Cortex of kidney (tissue), 1 donor: ENCODE measurements around the gene RASL12.

Source experiments
- DNase-seq: peaks from one replicate; lab custom pipeline; 2025; lab: John Stamatoyannopoulos, UW

Gene RASL12

DNA sequence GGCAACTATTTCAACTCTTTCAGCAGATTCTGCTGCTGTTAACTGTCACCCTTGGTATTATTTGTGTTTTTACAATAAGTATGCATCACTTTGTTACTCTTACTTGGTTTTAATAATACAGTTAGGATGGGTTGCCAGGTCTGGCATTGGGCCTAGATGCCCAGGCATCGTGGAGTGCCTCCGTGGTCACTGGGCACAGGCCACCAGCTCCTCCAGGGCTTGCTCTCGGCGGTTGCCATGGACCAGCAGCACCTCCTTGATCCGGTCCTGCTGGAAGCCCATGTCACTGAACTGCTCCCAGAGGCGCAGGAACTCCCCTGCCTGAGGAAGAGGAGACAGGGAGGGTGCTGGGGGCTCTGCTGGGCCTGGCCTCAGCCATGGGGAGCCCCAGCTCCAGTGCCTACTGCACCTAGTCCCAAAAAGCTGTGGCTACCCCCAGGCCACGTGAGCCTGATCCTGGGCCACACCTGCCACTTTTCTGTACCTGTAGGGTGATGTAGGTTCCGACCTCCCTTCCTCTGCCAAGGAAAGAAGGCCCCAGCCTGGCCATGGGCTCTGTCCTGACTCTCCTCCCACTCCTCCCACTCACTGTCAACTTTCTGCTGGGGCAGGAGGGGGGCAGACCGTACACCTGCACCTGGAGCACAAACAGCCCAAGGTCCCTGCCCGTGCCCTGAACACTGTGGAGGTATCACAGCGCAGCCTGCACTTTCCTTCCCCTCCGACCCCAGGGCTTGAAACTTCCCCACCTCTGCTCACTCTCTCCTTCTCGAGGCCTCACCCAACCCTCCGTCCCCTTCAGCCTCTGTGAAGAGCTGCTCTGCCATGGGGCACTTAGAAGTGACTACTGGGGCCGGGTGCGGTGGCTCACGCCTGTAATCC lies 25.4 kb upstream of the RASL12 start:
- DNase-seq, result no peak

DNA sequence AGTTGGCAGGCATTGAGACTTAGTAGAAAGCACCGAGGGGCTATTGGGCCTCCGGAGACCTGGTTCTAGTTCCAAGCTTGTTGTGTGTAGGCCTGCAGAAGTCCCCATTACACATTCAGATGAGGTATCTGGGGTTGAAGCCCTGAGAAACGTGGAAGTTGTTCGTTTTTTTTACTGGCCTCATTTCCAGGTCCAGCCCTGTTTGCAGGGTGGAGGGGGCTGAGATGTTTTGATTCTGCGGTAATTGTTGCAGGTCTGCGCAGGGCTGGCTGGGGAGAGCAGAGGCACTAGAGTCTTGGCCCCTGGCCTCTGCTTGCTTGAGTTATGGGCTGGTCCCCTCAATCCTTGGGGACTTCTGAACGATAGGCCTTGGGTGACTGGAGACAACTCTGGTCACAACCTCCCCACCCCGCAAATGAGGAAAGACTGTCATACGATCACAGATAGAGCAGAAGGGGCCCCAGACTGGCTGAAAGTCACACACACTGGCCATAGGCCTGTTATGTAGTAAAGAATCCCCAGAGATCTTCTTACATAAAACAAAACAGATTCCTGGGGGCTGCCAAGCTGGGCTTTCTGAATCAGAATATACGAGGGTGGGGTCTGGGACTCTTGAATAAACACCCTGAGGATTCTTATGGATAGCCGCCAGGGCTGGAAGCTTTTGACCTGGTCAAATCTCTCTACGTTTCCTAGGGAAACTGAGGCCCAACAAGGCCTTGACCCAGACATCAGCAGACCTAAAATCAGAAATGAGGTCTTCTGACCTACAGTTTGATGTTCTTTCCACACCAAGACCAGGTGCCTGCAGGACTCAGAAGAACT lies 24.4 kb upstream of the RASL12 start:
- no peak for DNase-seq

DNA sequence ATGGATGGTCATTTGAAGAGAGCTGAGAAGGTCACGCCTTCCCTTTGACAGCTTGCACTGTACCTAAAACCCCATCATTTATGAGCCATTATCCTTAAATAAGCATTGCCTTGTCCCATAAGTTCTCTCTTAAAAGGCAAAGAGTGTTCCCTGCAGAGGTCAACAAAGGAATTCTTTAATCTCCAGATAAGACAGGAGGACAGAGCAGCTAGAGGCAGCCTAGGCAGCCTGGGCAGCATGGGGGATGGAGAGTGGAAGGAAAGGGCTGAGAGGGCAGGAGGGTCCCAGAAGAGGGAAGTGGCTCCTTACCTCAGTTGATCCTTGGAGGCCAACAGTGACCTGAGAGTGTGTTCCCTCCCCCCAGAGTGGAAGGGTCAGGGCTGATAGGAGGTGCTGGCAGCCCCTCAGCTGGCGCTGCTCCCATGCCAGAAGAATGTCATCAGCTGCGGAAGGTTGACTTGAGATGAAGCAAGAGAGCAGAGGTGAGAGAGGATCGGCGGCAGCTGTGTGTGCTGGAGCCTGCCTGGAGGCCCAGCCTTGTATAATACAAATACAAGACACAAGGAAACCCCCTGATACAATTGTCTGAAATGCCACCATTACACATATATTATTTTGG lies 21.5 kb upstream of the RASL12 start:
- DNase-seq, result no peak

DNA sequence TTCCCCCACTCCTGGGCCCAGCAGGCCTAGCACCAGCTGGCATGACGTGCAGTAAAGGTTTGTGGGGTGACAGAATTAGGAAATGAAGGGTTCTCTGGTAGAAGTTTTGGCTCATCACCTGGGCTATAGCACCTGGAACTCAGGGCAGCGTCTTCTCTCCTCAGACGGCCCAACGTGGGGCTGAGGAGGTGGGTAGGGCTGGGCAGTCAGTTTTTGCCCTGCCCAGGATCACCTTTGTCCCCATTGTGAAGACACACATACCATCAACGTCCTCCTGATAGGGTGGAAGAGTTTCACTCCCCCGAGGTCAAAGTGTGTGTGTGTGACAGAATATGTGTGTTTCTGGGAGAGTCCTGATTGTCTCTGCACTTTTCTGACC lies 20.8 kb upstream of the RASL12 start:
- DNase-seq, result no peak

DNA sequence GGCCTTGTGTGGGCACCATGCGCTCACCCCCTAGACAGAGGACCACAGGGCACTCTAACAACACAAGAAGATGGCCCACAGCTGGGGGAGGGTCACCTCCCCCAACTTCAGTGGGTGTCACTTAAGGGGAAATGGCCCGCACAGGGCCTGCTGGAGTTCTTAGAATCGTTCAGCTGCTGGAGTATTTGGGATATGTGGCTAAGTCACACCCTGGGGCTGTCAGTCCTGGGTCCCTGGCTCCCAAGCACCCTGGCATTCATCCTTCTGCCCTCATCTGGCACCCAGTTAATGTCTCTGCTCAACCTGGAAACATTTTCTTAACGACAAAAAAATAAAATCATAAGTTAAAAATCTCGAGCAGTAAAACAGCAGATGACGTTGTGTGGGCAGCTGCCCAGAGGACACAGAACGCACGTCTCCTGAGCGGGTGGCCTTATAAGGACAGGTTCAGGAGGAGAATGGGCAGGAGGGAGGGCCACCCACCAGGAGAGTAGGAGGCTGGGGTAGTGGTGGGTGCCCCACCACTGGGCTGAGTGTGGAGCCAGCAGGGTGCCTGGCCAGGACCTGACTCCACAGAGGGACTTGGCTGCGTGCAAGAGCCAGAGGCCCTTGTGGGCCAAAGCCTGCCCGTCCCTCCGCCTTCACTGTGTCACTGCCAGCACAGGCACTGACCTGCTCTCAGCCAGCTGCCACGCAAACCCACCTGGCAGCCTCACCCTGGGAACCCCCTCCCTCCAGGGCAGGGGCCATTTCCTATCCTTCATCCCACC lies 20.3 kb upstream of the RASL12 start:
- no peak for DNase-seq

DNA sequence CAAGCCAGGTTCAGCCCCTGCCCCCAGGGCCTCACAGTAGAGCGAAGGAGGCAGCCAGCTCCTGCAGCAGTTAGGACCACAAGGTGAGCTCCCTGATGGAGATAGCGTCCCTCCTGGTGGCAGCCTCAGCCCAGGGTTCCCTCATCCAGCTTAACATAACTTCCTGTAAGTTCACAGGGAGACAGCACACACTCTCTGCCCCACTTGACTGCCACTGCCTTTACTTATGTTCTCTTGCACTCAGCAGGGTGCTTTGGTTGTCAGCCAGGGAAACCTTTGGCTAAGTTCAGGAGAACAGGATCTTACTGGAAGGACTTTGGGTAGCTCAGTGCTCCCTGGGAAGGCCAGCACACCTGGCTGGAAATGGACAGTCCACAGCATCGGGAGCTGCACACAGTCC lies 19.6 kb upstream of the RASL12 start:
- no peak for DNase-seq

DNA sequence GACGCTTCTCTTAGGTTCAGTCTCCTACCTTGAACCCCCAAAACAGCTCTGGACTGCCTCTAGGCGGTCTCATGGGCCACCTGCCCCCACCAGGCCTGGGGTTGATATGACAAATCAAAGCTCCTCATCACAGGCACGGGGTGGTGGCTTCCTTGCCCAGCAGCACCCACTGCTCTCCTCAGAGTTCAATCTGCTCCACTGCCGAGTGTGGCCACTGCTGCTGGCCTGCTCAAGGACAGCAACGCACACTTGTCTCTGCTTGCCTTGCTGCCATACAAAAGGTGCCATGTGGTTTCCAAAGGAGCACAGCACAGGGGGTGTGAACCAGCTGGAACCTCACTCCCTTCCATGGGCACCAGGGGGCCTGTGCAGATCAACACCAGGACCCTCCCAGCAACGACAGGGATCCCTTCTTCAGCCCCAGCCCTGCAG lies 18.9 kb upstream of the RASL12 start:
- no peak for DNase-seq

DNA sequence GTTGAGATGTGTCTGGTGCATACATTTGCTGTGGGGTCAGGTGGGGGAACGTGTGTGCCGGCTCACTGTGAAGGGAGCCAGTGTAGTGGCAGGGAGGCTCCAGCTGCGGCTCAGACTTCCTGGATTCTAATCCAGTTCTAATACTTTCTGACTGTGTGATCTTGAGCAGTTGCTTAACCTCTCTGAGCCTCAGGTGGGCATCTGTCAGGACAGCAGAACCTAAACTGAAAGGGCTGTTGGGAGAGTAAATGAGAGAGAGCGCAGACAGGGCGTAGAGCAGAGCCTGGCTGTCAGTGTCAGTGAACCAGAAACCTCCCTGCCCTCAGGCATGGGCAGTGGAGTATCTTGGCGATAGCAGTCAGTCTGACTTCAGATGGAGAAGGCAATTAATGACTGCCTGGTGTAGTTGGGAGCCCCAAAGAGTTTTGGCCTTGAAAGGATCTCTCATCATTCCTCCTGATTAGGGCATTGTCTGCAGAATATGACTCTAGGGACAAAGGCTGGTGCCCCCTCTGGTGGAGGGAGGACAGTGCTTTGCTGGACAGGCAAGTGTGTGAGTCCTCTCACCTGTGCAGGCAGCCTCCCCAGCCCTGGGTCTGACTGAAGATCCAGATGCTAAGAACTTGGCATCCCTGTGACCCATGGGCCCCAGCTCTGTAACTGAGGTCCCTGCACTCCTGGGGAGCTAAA lies 18.3 kb upstream of the RASL12 start:
- no peak for DNase-seq

DNA sequence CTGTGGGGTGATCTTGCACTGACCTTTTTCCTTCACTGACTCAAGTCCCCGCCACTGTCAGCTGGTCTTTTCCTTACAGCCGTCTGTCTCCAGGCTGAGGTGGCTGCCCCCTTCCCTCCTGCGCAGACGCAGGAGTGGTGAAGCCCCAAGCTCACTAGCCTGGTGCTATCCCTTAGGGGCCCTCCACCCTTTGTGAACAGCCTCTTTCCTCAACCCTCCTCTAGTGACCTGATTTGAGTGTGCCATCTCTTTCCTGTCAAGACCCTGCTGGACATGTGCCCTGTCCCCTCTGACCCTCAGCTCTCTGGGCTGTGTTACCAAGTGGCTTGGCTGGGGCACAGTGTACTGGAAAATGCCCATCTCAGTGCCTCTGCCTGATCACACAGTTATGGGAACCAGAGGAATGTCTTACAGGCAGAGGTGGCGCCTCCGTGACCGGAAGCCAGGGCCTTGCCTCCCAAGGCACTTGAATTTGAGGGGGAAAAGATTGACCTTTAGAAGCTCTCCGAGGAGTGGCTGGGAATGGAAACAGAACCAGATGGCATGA lies 17.5 kb upstream of the RASL12 start:
- no peak for DNase-seq

DNA sequence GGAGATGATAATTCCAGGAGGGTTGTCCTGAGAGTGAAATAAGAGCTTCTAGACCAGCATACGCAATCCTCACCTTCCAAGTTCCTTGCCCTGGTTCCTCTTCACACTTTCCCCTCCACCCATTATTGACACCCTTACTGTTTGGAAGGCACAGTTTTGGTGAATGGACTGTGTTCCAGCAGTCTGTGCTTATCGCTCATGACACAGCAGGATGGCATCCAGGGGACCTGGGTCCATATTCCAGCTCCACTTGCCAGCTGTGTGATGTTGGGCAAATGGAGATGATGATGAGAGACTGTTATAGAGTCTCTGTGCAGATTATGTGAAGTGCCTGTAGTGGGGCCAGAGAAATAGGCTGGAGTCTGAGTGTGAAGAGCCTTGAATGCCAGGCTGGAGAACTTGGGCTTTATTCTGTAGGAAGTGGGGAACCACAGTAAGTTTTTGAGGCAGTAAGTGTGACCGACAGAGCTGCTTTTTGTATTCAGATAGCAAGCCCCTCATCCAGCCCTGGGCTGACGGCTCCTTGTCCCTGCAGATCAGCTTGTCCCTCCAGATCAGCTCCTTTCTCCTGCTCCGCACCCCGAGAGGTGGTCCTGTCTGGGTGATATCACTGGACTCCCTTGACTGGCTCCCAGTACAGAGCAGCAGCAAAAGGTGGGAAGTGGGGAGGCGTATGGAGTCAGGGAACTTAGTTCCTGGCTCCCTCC lies 16.9 kb upstream of the RASL12 start:
- DNase-seq, result no peak

DNA sequence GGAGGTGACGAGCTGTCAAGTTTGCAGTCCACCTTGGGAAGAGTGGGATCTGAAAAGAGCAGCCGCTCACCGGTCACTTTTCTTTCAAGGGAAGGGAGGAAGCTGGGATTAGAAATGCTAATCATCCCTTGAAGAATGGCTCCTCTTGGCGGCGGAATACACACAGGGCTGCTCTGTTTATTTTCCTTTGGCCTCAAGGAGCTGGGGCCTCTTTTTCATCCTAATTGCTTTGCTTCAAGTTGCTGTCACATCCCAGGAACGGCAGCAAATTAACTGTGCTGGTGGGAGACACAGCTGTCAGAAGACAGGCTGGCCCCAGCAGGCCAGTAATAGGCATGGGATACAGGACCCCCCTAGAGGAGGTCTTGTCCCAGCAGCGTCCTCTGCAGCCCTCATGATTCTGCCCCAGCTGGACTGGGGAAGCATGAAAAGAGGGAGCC lies 15.5 kb upstream of the RASL12 start:
- DNase-seq, result no peak

DNA sequence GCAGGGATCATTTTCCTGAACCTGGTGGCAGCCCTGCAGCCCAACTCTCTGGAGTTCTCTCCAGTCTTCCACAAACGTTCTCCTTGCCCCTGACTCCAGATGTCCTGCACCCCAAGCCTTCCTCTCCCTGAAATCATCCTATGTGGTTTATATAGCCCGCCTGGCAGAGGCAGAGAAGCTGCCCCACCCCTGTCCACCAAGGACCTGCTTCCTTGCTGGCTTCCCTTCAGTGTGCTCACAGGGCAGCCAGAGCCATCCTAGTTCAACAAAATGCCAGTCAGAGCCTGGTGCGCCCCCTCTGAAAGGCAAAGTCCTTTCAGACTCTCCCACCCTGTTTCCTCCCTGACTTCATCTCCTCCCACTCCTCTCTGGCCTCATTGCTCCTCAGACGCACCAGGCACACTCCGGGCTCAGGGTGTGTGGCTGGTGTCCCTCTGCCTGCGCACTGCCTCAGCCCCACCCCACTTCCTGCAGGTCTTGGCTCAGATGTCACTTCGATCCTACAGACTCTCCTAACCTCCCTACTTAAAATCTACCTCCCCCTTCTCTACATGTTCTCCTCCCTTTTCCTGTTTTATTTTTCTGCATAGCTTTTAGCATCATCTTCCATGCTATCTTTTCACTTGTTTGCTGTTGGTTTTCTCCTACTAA lies 14.6 kb upstream of the RASL12 start:
- no peak for DNase-seq

DNA sequence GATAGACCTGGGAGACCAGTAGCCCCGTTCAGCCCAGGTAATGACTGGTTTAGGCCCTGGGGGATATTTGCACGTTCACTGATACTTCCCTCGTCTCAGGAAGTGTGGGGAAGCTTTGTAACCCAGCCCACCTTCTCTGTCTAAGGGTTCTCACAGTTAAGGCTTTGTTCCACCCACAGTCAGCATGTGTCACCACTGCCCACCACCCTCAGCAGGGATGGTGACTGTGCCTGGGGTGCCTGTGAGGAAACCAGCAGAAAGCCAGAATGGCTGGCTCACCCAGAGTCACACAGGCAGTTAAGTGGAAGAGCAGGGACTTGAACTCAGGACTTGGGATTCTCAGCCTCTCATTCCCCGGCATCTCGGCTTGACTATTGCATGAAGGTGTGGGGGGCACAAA lies 14.0 kb upstream of the RASL12 start:
- no peak for DNase-seq

DNA sequence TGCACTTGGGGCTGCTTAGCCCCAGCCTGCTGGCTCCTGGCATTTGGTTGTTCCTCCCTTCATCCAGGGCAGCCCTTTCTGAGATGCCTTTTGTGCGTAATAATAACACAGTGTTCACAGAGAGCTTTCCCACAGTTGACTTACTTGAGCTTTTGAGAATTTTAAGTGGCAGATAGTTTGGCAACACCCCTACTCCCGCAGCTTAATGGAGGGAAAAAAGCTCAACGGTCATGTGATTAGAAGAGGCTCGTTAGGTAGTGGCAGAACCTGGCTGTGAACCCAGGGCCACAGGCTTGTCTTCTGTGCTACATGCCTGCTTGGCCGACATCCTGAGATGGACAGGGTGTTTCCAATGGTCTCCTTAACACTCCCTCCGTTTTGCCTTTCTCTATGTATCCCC lies 13.5 kb upstream of the RASL12 start:
- no peak for DNase-seq

DNA sequence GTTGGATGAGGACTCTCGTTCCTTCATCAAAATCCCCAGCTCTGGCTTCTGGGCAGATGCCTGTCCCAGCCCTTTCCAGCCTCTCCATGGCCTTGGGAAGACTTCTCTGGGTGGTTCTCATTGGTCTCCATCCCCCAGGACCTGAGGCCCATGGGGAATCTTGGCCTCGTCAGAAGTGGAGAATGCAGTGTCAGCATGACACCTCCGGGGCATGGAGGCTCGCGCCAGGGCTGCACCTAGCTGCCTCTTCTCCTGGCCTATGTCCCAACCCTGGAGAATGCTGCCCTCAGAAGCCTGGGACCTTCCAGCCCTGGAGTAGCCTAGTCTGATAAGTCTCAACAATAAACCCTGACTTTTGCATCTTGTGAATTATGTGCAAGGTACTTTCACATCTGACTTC lies 11.8 kb upstream of the RASL12 start:
- DNase-seq, result no peak

DNA sequence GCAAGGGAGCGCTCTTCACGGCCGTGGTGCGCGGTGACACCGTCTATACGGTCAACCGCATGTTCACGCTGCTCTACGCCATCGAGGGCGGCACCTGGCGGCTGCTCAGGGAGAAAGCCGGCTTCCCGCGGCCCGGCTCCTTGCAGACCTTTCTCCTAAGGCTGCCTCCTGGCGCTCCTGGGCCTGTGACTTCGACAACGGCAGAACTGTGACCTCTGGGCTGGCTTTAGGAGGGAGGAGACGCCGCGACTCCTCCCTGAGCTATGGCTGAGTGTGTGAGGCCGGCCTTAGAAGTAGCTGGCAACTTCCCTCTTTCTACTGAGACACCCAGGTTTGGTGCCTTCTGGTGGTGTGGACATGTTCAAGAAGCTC lies 10.2 kb upstream of the RASL12 start:
- no peak for DNase-seq

DNA sequence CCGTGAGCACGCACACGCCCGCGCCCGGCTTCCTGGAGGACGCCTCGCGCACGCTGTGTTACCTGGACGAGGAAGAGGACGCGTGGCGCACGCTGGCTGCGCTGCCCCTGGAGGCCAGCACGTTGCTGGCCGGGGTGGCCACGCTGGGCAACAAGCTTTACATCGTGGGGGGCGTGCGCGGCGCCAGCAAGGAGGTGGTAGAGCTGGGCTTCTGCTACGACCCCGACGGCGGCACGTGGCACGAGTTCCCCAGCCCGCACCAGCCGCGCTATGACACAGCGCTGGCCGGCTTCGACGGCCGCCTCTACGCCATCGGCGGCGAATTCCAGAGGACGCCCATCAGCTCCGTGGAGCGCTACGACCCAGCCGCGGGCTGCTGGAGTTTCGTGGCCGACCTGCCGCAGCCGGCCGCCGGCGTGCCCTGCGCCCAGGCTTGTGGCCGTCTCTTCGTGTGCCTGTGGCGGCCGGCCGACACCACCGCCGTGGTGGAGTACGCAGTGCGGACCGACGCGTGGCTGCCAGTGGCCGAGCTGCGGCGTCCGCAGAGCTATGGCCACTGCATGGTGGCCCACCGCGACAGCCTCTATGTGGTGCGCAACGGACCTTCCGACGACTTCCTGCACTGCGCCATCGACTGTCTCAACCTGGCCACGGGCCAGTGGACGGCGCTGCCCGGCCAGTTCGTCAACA lies 9.6 kb upstream of the RASL12 start:
- DNase-seq, result no peak

DNA sequence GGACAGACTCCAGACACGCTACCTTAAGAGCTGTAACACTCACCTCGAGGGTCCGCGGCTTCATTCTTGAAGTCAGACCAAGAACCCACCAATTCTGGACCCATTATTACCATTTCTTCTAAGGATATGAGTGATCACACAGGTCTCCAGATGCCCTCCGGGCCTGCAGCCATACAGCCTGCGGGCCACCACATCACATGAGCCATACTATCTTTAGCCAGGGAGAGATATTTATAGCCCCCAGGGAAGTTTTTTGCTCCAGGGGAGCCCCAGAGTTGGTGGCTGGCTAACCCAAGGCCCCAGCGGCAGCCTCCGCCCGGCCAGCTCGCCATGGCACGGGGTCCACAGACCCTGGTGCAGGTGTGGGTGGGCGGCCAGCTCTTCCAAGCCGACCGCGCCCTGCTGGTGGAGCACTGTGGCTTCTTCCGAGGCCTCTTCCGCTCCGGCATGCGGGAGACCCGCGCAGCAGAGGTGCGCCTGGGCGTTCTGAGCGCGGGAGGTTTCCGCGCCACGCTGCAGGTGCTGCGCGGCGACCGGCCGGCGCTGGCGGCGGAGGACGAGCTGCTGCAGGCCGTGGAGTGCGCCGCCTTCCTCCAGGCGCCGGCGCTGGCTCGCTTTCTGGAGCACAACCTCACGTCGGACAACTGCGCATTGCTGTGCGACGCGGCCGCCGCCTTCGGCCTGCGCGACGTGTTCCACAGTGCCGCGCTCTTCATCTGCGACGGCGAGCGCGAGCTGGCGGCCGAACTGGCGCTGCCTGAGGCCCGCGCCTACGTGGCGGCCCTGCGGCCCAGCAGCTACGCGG lies 8.9 kb upstream of the RASL12 start, which contains the start of gene KBTBD13:
TSS of gene KBTBD13 (plus strand) at position 261 of the 805 bp plus-strand sequence. CDS start at position 331, 70 bp downstream.
- no peak for DNase-seq
